GM12872 (cell line): Measurements from ENCODE around the gene TMEM63B.

Experiments used
- CTCF ChIP-seq: IDR thresholded peaks from 3 replicates; pipeline ENCODE4 v1.5.1; 2011; ENCODE audit warnings: low read depth, mild to moderate bottlenecking, low read length, moderate library complexity; ENCODE audit not compliant: insufficient read depth

Gene TMEM63B

GRCh38 chr6:44201638-44202303 lies 74.4 kb downstream of the TMEM63B start:
- no peak for TF ChIP-seq CTCF

- TF ChIP-seq CTCF: no peak
Measured at GRCh38 chr6:44202332-44202971, 75.1 kb downstream of the TMEM63B start.

- TF ChIP-seq CTCF: no peak
Measured at GRCh38 chr6:44202972-44203750, 75.8 kb downstream of the TMEM63B start.

- no peak for TF ChIP-seq CTCF
Measured at GRCh38 chr6:44203955-44204354, 76.6 kb downstream of the TMEM63B start.
